Astrocyte (in vitro differentiated cells and primary cell): Measurements from ENCODE around the gene WHRN. TPM values are rescaled to one million over a fixed set of nuclear protein-coding genes. Genes with fewer than 3 reads are reported as not detected.

Source experiments
- DNase-seq: peaks from one replicate; pipeline ENCODE4 v3.0.0-alpha.2; 2010; ENCODE audit warnings: low read depth
- FAIRE-seq: peaks from 2 replicates; lab custom pipeline; 2011; peaks lifted over from hg19 to GRCh38; lab: Jason Lieb, UNC
- H2AFZ ChIP-seq: 2 replicates; pipeline ENCODE4 v1.6.0; 2012; ENCODE audit warnings: low read depth, low read length, inconsistent platforms
- H3K27ac ChIP-seq: 2 replicates; pipeline ENCODE4 v1.5.1; 2011; ENCODE audit warnings: low read depth, low read length, inconsistent platforms
- H3K27me3 ChIP-seq: 2 replicates; pipeline ENCODE4 v1.6.0; 2011; ENCODE audit warnings: low read length, inconsistent platforms; ENCODE audit not compliant: insufficient read depth
- H3K36me3 ChIP-seq: 2 replicates; pipeline ENCODE4 v1.5.1; 2011; ENCODE audit warnings: low read length, inconsistent platforms; ENCODE audit not compliant: insufficient read depth
- H3K4me1 ChIP-seq: 2 replicates; pipeline ENCODE4 v1.5.1; 2011; ENCODE audit warnings: low read length, inconsistent platforms; ENCODE audit not compliant: insufficient read depth
- H3K4me2 ChIP-seq: 2 replicates; pipeline ENCODE4 v1.6.0; 2012; ENCODE audit warnings: low read length, inconsistent platforms
- H3K4me3 ChIP-seq: 2 replicates; pipeline ENCODE4 v1.5.1; 2011; ENCODE audit warnings: low read depth, mild to moderate bottlenecking, low read length, inconsistent platforms; ENCODE audit not compliant: insufficient read depth
- H3K79me2 ChIP-seq: 2 replicates; pipeline ENCODE4 v1.6.0; 2012; ENCODE audit warnings: mild to moderate bottlenecking, low read length, inconsistent platforms; ENCODE audit not compliant: insufficient read depth
- H3K9ac ChIP-seq: 2 replicates; pipeline ENCODE4 v1.6.0; 2012; ENCODE audit warnings: mild to moderate bottlenecking, low read length, inconsistent platforms
- H3K9me3 ChIP-seq: 2 replicates; pipeline ENCODE4 v1.5.1; 2012; ENCODE audit warnings: low read depth, mild to moderate bottlenecking, low read length, inconsistent platforms; ENCODE audit not compliant: insufficient read depth
- H4K20me1 ChIP-seq: 2 replicates; pipeline ENCODE4 v1.6.0; 2012; ENCODE audit warnings: low read length, inconsistent platforms; ENCODE audit not compliant: insufficient read depth
- H3K27ac Mint-ChIP-seq: one replicate; pipeline ENCODE4 v1.8.0; 2021; ENCODE audit warnings: mild to moderate bottlenecking, mixed read lengths; ENCODE audit not compliant: unreplicated experiment
- H3K27me3 Mint-ChIP-seq: one replicate; pipeline ENCODE4 v1.8.0; 2021; ENCODE audit warnings: low read depth, mixed read lengths; ENCODE audit not compliant: unreplicated experiment
- H3K36me3 Mint-ChIP-seq: one replicate; pipeline ENCODE4 v1.8.0; 2021; ENCODE audit warnings: low read depth, mixed read lengths; ENCODE audit not compliant: unreplicated experiment
- H3K4me1 Mint-ChIP-seq: one replicate; pipeline ENCODE4 v1.8.0; 2021; ENCODE audit warnings: low read depth, mixed read lengths; ENCODE audit not compliant: unreplicated experiment
- H3K4me3 Mint-ChIP-seq: one replicate; pipeline ENCODE4 v1.8.0; 2021; ENCODE audit warnings: mild to moderate bottlenecking, moderate library complexity, mixed read lengths; ENCODE audit not compliant: unreplicated experiment
- H3K9me3 Mint-ChIP-seq: one replicate; pipeline ENCODE4 v1.8.0; 2021; ENCODE audit warnings: mild to moderate bottlenecking, mixed read lengths; ENCODE audit not compliant: unreplicated experiment
- EZH2 ChIP-seq: IDR thresholded peaks from 2 replicates; pipeline ENCODE4 v1.6.1; 2012; ENCODE audit warnings: mild to moderate bottlenecking, low read length, inconsistent platforms; ENCODE audit not compliant: insufficient read depth
- total RNA-seq: library from RNA; stranded (reverse); gene quantifications from 2 replicates; pipeline ENCODE4 v1.2.1, GENCODE V29; 2021
- TF ChIP-seq, protein P1 (sequence below): IDR thresholded peaks from 2 replicates; pipeline ENCODE4 v1.5.1; 2011; ENCODE audit warnings: low read depth, mild to moderate bottlenecking, inconsistent platforms, low read length, moderate library complexity; ENCODE audit not compliant: insufficient read depth

Gene WHRN
- total RNA-seq, 1 donor from 2014 or later, result 10.2 TPM

GRCh38 chr9:114416906-114417305 is 88.4 kb downstream of the WHRN start:
- H3K27ac Mint-ChIP-seq, result no peak overlapping the region
- H3K4me2 ChIP-seq, result no peak overlapping the region
- no peak for FAIRE-seq

DNA sequence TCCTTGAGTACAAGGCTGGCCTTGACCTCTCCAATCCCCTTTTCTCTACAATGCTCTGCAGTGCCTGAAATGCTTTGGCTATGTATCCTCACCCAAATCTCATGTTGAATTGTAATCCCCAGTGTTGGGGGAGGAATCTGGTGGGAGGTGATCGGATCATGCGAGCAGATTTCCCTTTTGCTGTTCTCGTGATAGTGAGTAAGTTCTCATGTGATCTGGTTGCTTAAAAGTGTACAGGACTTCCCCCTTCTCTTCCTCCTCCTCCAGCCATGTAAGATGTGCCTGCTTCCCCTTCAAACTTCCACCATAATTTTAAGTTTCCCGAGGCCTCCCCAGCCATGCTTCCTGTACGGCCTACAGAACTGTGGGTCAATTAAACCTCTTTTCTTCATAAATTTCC is 89.0 kb downstream of the WHRN start:
- Mint-ChIP-seq H3K4me3 (no peak overlapping the region), H3K27ac (no peak overlapping the region), H3K4me1 (peaks cover 27% of the 10 kb centered on the region), H3K27me3 (peaks cover 3% of the 10 kb centered on the region), H3K9me3 (no peaks in the 10 kb centered on the region), H3K36me3 (peaks cover 6% of the 10 kb centered on the region)
- no peak overlapping the region for H2AFZ ChIP-seq
- no peaks in the 10 kb centered on the region for H3K79me2 ChIP-seq
- no peak for DNase-seq
- no peak overlapping the region for H3K9ac ChIP-seq
- TF ChIP-seq, protein P1, sequence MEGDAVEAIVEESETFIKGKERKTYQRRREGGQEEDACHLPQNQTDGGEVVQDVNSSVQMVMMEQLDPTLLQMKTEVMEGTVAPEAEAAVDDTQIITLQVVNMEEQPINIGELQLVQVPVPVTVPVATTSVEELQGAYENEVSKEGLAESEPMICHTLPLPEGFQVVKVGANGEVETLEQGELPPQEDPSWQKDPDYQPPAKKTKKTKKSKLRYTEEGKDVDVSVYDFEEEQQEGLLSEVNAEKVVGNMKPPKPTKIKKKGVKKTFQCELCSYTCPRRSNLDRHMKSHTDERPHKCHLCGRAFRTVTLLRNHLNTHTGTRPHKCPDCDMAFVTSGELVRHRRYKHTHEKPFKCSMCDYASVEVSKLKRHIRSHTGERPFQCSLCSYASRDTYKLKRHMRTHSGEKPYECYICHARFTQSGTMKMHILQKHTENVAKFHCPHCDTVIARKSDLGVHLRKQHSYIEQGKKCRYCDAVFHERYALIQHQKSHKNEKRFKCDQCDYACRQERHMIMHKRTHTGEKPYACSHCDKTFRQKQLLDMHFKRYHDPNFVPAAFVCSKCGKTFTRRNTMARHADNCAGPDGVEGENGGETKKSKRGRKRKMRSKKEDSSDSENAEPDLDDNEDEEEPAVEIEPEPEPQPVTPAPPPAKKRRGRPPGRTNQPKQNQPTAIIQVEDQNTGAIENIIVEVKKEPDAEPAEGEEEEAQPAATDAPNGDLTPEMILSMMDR, result no peak
- no peak for TF ChIP-seq EZH2
- no peak overlapping the region for H3K4me2 ChIP-seq
- no peak for FAIRE-seq
- H3K27me3 ChIP-seq, result peaks cover 19% of the 10 kb centered on the region
- no peaks in the 10 kb centered on the region for H3K9me3 ChIP-seq
- H3K4me3 ChIP-seq, result no peak overlapping the region
- H3K4me1 ChIP-seq, result peaks cover 14% of the 10 kb centered on the region
- no peaks in the 10 kb centered on the region for H3K36me3 ChIP-seq
- H4K20me1 ChIP-seq, result peaks cover 5% of the 10 kb centered on the region
- no peak overlapping the region for H3K27ac ChIP-seq

More at GRCh38 chr9:114416906-114417305, 88.4 kb downstream of the WHRN start:
- no peaks in the 10 kb centered on the region for H3K9me3 Mint-ChIP-seq
- peaks cover 6% of the 10 kb centered on the region for H3K36me3 Mint-ChIP-seq
- Histone ChIP-seq H3K27ac (no peak overlapping the region), H4K20me1 (peaks cover 5% of the 10 kb centered on the region), H2AFZ (no peak overlapping the region), H3K27me3 (peaks cover 24% of the 10 kb centered on the region), H3K9me3 (no peaks in the 10 kb centered on the region), H3K9ac (no peak overlapping the region), H3K79me2 (no peaks in the 10 kb centered on the region), H3K36me3 (no peaks in the 10 kb centered on the region), H3K4me3 (no peak overlapping the region), H3K4me1 (peaks cover 14% of the 10 kb centered on the region)
- peaks cover 27% of the 10 kb centered on the region for H3K4me1 Mint-ChIP-seq
- no peak overlapping the region for H3K4me3 Mint-ChIP-seq
- TF ChIP-seq EZH2, result no peak
- TF ChIP-seq, protein P1, result no peak
- peaks cover 5% of the 10 kb centered on the region for H3K27me3 Mint-ChIP-seq
- no peak for DNase-seq

- H3K27me3 Mint-ChIP-seq, result peaks cover 5% of the 10 kb centered on the region
- Histone ChIP-seq H3K4me1 (peaks cover 14% of the 10 kb centered on the region), H3K79me2 (no peaks in the 10 kb centered on the region), H2AFZ (no peak overlapping the region), H3K27ac (no peak overlapping the region), H3K27me3 (peaks cover 8% of the 10 kb centered on the region), H3K36me3 (no peaks in the 10 kb centered on the region), H3K4me2 (no peak overlapping the region), H4K20me1 (peaks cover 5% of the 10 kb centered on the region), H3K9me3 (no peaks in the 10 kb centered on the region), H3K9ac (no peak overlapping the region), H3K4me3 (no peak overlapping the region)
- H3K27ac Mint-ChIP-seq, result no peak overlapping the region
- peaks cover 34% of the 10 kb centered on the region for H3K4me1 Mint-ChIP-seq
- peaks cover 6% of the 10 kb centered on the region for H3K36me3 Mint-ChIP-seq
- DNase-seq, result no peak
- no peak for FAIRE-seq
- TF ChIP-seq EZH2, result no peak
- TF ChIP-seq, protein P1, result no peak
- no peak overlapping the region for H3K4me3 Mint-ChIP-seq
- no peaks in the 10 kb centered on the region for H3K9me3 Mint-ChIP-seq
These were observed 90.9 kb downstream of the WHRN start for GRCh38 chr9:114414346-114414745.
